Lung (tissue), 12 donors: ENCODE results near the gene SGTA. TPM values are rescaled to one million over a fixed set of nuclear protein-coding genes. Genes with fewer than 3 reads are reported as not detected.

Experiments used
- ATAC-seq: fragments of 200-7000 bp; cut with Tn5 transposase; one replicate; pipeline ENCODE4 v1.9.1; 2020; ENCODE audit warnings: moderate number of reproducible peaks; ENCODE audit not compliant: insufficient read depth, low FRiP score
- DNase-seq, 3 donors: peaks; one replicate each; pipeline ENCODE4 v3.0.0-alpha.2; 2013 to 2017
- H3K27ac ChIP-seq, 2 donors: one replicate each; pipeline ENCODE4 v1.5.1; 2013; ENCODE audit warnings: mild to moderate bottlenecking in 2 of 2, moderate library complexity in 2 of 2, control low read depth in 1 of 2, inconsistent platforms in 1 of 2, low read depth in 1 of 2, low read length in 1 of 2
- H3K27me3 ChIP-seq, 3 donors: one replicate each; pipeline ENCODE4 v1.5.1; 2013; ENCODE audit warnings: low read length in 2 of 3; ENCODE audit not compliant: control insufficient read depth in 3 of 3, insufficient read depth in 3 of 3
- H3K36me3 ChIP-seq, 4 donors: one replicate each; pipeline ENCODE4 v1.5.1; 2013; ENCODE audit warnings: low read length in 4 of 4, mild to moderate bottlenecking in 1 of 4, moderate library complexity in 1 of 4; ENCODE audit not compliant: control insufficient read depth in 4 of 4, insufficient read depth in 4 of 4
- H3K4me1 ChIP-seq, 5 donors: one replicate each; pipeline ENCODE4 v1.5.1; 2013; ENCODE audit warnings: low read length in 5 of 5, mild to moderate bottlenecking in 2 of 5, moderate library complexity in 1 of 5; ENCODE audit not compliant: control insufficient read depth in 5 of 5, insufficient read depth in 5 of 5
- H3K4me3 ChIP-seq: one replicate; pipeline ENCODE4 v1.5.1; 2013; ENCODE audit warnings: mild to moderate bottlenecking, control low read depth, moderate library complexity
- H3K9ac ChIP-seq, 2 donors: one replicate each; pipeline ENCODE4 v1.5.1; 2013; ENCODE audit warnings: low read length in 2 of 2, control low read depth in 1 of 2; ENCODE audit not compliant: insufficient read depth in 1 of 2
- H3K9me3 ChIP-seq, 4 donors: one replicate each; pipeline ENCODE4 v1.5.1; 2013; ENCODE audit warnings: low read length in 3 of 4, mild to moderate bottlenecking in 1 of 4, moderate library complexity in 1 of 4; ENCODE audit not compliant: control insufficient read depth in 4 of 4, insufficient read depth in 3 of 4
- CTCF ChIP-seq: IDR thresholded peaks from 2 replicates; pipeline ENCODE4 v1.5.1; 2012; ENCODE audit warnings: mild to moderate bottlenecking; ENCODE audit errors: control extremely low read depth, extremely low read depth
- WGBS, 2 donors: extraction: QIAGEN DNeasy Blood & Tissue Kit; methylation state at CpG; one replicate each; pipeline ENCODE4 v1.1.7; 2013; 5-methylcytosine and 5-hydroxymethylcytosine counted together
- polyA plus RNA-seq, 2 donors: library from polyadenylated mRNA; stranded (reverse); fragments of 200-250 nt; gene quantifications; one replicate each; pipeline ENCODE4 v1.2.1, GENCODE V29; 2013
- total RNA-seq, 2 donors: library from RNA; depleted of rRNA in 1 of 2; stranded (reverse); fragments of >200 nt in 1 of 2; gene quantifications; one replicate each; pipeline ENCODE4 v1.2.1, GENCODE V29; 2014 to 2021
- donor health status: control.
- donor health status: control.
- donor health status: Bipolar disorder and iron deficiency.
- donor health status: healthy.
- donor health status: DM: yes; HTN: yes; CAD: no.

SGTA gene
- total and polyA plus RNA-seq, 4 donors, result 33.3 to 64.7 (median 51.9) TPM

DNA sequence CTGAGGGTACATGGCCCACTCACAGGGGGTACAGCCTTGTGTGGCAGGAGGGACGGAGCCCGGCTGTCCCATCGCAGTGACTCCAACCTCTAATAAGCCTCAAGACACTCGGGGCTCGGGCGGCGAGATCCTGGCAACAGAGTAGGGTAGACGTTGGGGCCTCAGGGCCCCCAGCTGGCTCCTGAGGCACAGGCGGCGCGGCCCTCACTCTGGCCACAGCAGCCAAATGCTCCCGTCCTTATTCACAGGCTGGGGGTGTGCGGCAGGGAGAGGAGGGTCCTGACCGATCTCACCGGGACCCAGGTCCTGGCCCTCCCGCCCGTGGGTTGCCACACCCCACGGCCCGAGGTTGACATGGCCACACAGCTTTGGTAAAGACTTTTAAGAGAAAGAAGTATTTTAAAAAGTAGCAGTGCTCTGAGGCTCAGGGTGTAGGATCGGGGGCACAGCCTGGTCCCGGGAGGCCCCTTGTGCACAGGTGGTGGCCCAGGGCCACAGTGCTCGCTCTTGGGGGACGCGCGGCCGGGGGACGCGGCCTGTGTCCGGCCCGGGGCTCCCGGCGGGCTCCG, 50.8 kb downstream of the SGTA start:
- Histone ChIP-seq H3K27ac (no peak overlapping the region), H3K27me3 (peaks cover 0 to 5% (median 0%) of the 10 kb centered on the region in 3 donors), H3K9ac (no peak overlapping the region), H3K4me1 (peaks cover 0 to 8% (median 0%) of the 10 kb centered on the region in 5 donors), H3K9me3 (peaks cover 0 to 4% (median 1%) of the 10 kb centered on the region in 4 donors), H3K36me3 (peaks cover 0 to 35% (median 15%) of the 10 kb centered on the region in 4 donors), H3K4me3 (no peak overlapping the region)
- whole genome bisulfite sequencing, 2 donors, result 95 to 96% methylated on average over 33 of the region's 33 CpGs
- TF ChIP-seq CTCF, result no peak
- DNase-seq, result no peak
- no peak for ATAC-seq

DNA sequence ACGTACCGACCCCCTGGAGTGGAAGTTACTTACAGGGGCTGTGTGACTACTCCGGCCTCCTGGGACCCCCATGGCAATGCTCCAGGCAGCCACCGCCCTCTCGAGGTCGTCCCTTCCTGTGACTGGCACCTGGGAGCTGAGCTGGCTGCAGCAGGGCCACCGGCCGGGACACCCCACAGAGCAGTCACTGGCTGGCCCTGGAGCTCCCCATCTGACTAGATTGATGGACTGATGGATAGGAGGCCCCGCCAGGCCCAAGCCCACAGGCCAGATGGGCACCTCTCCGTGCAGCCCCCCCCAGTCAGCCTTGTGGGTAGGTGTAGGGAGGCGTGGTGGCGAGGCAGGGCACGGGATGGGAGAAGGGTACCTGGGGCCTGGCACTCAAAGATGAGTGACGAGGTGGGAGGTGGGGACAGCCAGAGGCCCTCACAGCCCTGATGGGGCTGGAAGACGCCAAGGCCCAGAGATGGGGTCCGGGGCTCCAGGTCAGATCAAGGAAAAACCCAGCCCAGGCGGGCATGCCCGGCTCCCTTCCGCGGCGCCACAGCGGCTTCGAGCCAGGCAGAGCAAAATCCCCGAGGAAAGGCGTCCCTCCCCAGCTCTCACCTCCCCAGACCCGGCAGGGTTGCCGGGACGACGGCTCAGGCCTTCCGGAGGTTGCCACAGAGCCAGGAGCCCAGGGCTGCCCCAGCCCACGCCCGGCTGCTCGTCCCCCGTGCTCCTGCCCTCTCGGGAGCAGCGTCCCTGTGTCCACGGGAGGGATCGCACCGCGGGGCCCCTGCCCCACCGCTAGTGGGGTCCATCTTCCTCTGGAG, 51.7 kb downstream of the SGTA start:
- Histone ChIP-seq H3K9me3 (peaks cover 0 to 2% (median under 1%) of the 10 kb centered on the region in 4 donors), H3K9ac (no peak overlapping the region), H3K27ac (no peak overlapping the region), H3K4me1 (peaks cover 0 to 11% (median 0%) of the 10 kb centered on the region in 5 donors), H3K27me3 (peaks cover 0 to 11% (median 3%) of the 10 kb centered on the region in 3 donors), H3K36me3 (peaks cover 0 to 30% (median 12%) of the 10 kb centered on the region in 4 donors), H3K4me3 (no peak overlapping the region)
- no peak for TF ChIP-seq CTCF
- 92% methylated on average over 41 of the region's 41 CpGs for WGBS, 2 donors
- DNase-seq (no peak), ATAC-seq (no peak)

- TF ChIP-seq CTCF, result no peak
- peaks cover 0 to 27% (median 4%) of the 10 kb centered on the region in 4 donors for H3K36me3 ChIP-seq
- H3K9ac ChIP-seq, result no peak overlapping the region
- peaks cover 0 to 11% (median 0%) of the 10 kb centered on the region in 5 donors for H3K4me1 ChIP-seq
- no peaks in the 10 kb centered on the region for H3K9me3 ChIP-seq
- ATAC-seq, result no peak
- peaks cover 0 to 14% (median 5%) of the 10 kb centered on the region in 3 donors for H3K27me3 ChIP-seq
- no peak for DNase-seq
- H3K27ac ChIP-seq, result no peak overlapping the region
- WGBS, 2 donors, result 91 to 94% methylated on average over 26 of the region's 26 CpGs
- H3K4me3 ChIP-seq, result no peak overlapping the region
Observed at GRCh38 chr19:2729943-2730818, 52.9 kb downstream of the SGTA start.
